Kidney (tissue), 14 donors: Measurements from ENCODE around the gene NAPB. TPM values are rescaled to one million over a fixed set of nuclear protein-coding genes. Genes with fewer than 3 reads are reported as not detected.

Source experiments
- DNase-seq, 5 donors: peaks; one replicate each; pipeline ENCODE4 v3.0.0-alpha.2; 2013 to 2020
- FAIRE-seq: peaks from 2 replicates; lab custom pipeline; 2012; peaks lifted over from hg19 to GRCh38; lab: Jason Lieb, UNC
- H3K27ac ChIP-seq, 2 donors: one replicate each; pipeline ENCODE4 v1.7.0; 2013; ENCODE audit warnings: low read depth in 2 of 2, low read length in 2 of 2, inconsistent platforms in 1 of 2
- H3K27me3 ChIP-seq: one replicate; pipeline ENCODE4 v1.7.1; 2013; ENCODE audit warnings: low read length, inconsistent platforms; ENCODE audit not compliant: control insufficient read depth, insufficient read depth
- H3K36me3 ChIP-seq, 3 donors: one replicate each; pipeline versions ENCODE4 v1.7.0 to v1.7.1; 2013; ENCODE audit warnings: low read length in 3 of 3, control low read depth in 1 of 3, inconsistent platforms in 1 of 3; ENCODE audit not compliant: insufficient read depth in 3 of 3, control insufficient read depth in 2 of 3
- H3K4me1 ChIP-seq, 3 donors: one replicate each; pipeline versions ENCODE4 v1.7.0 to v1.7.1; 2013; ENCODE audit warnings: low read length in 3 of 3, inconsistent platforms in 1 of 3, low read depth in 1 of 3; ENCODE audit not compliant: control insufficient read depth in 2 of 3, insufficient read depth in 2 of 3
- H3K4me3 ChIP-seq, 3 donors: one replicate each; pipeline versions ENCODE4 v1.7.0 to v1.8.1; 2013; ENCODE audit warnings: low read length in 3 of 3, control low read depth in 1 of 3, inconsistent platforms in 1 of 3
- H3K9ac ChIP-seq, 3 donors: one replicate each; pipeline versions ENCODE4 v1.7.0 to v1.7.1; 2013; ENCODE audit warnings: low read length in 3 of 3, control low read depth in 1 of 3, inconsistent platforms in 1 of 3
- H3K9me3 ChIP-seq, 3 donors: one replicate each; pipeline versions ENCODE4 v1.7.0 to v1.7.1; 2013; ENCODE audit warnings: low read length in 3 of 3, control low read depth in 1 of 3, inconsistent platforms in 1 of 3; ENCODE audit not compliant: control insufficient read depth in 2 of 3, insufficient read depth in 1 of 3
- CTCF ChIP-seq: IDR thresholded peaks from 3 replicates; pipeline ENCODE4 v1.5.1; 2012; ENCODE audit warnings: mild to moderate bottlenecking, moderate library complexity, borderline replicate concordance; ENCODE audit not compliant: insufficient read depth; ENCODE audit errors: extremely low read depth
- intact Hi-C: fragments of 100-400 bp; cut with DNase I; formaldehyde crosslinking; loops from one replicate; pipeline ENCODE4 v1.11.1; 2022
- polyA plus RNA-seq: library from polyadenylated mRNA; stranded (reverse); fragments of 350-450 nt; fragmentation: Illumina TruSeq; extraction: RNeasy Lipid Tissue Mini Kit (QIAGEN cat#74804); gene quantifications from one replicate; pipeline ENCODE4 v1.2.3, GENCODE V29; 2014; ENCODE audit warnings: low read depth, low replicate concordance; ENCODE audit not compliant: insufficient read depth
- total RNA-seq: library from RNA; stranded (reverse); fragmentation: NEBNext Ultra II Directional; extraction: Animal tissue kit (Norgen Biotek cat#: 25700); gene quantifications from one replicate; pipeline ENCODE4 v1.2.1, GENCODE V29; 2021
- donor health status: control.
- donor health status: control.
- donor health status: control.
- donor health status: control.
- donor health status: control.
- donor health status: DM: yes; HTN: yes; CAD: no.
- donor health status: Normal renal cell carcinoma (clear cell type).

Gene NAPB
- total and polyA plus RNA-seq, 2 donors from 2014 or later, result 5.3 to 9.6 TPM

- no peak for TF ChIP-seq CTCF
- no peak for DNase-seq
- no peaks in the 10 kb centered on the region for H3K27me3 ChIP-seq
- FAIRE-seq, result no peak
- H3K4me1 ChIP-seq, result no peaks in the 10 kb centered on the region
- no peak overlapping the region for H3K27ac ChIP-seq
- H3K9ac ChIP-seq, result no peak overlapping the region
- H3K36me3 ChIP-seq, result peaks cover 0 to 24% (median 24%) of the 10 kb centered on the region in 3 donors
- intact Hi-C loops, result no loop called here
- H3K9me3 ChIP-seq, result no peaks in the 10 kb centered on the region
- no peak overlapping the region for H3K4me3 ChIP-seq
Observed at GRCh38 chr20:23393996-23394775, 27.1 kb downstream of the NAPB start.

- H3K36me3 ChIP-seq, result peaks cover 2 to 28% (median 25%) of the 10 kb centered on the region in 3 donors
- H3K9me3 ChIP-seq, result peaks cover 0 to 1% (median 0%) of the 10 kb centered on the region in 3 donors
- intact Hi-C loops, result no loop called here
- H3K27ac ChIP-seq, result no peak overlapping the region
- H3K4me3 ChIP-seq, result no peak overlapping the region
- no peaks in the 10 kb centered on the region for H3K27me3 ChIP-seq
- DNase-seq (no peak), FAIRE-seq (no peak)
- TF ChIP-seq CTCF, result no peak
- H3K9ac ChIP-seq, result no peak overlapping the region
- no peaks in the 10 kb centered on the region for H3K4me1 ChIP-seq
Observed at GRCh38 chr20:23391707-23392310, 29.5 kb downstream of the NAPB start.

GRCh38 chr20:23390091-23390774 lies 31.1 kb downstream of the NAPB start:
- FAIRE-seq, result no peak
- no peaks in the 10 kb centered on the region for H3K4me1 ChIP-seq
- peaks cover 0 to 3% (median 0%) of the 10 kb centered on the region in 3 donors for H3K9me3 ChIP-seq
- TF ChIP-seq CTCF, result no peak
- no peak overlapping the region for H3K27ac ChIP-seq
- H3K27me3 ChIP-seq, result no peaks in the 10 kb centered on the region
- intact Hi-C loops, result no loop called here
- no peak for DNase-seq
- no peak overlapping the region for H3K4me3 ChIP-seq
- H3K36me3 ChIP-seq, result peaks cover 2 to 29% (median 28%) of the 10 kb centered on the region in 3 donors
- H3K9ac ChIP-seq, result no peak overlapping the region
